SK-N-SH (cell line): ENCODE results near the gene FAM135A. TPM values are rescaled to one million over a fixed set of nuclear protein-coding genes. Genes with fewer than 3 reads are reported as not detected.
A peak's percentile ranks its signal among the peaks of the same experiment; 100 is the strongest.

Source experiments
- CTCF ChIA-PET: fragments of 300-600, 350-600 bp; formaldehyde crosslinking; extraction: SDS; loops from one replicate; lab custom pipeline; 2021; lab: Yijun Ruan, JAX
- POLR2A ChIA-PET: fragments of 350-600 bp; sonication (Branson Sonifier 250); formaldehyde crosslinking; extraction: SDS; loops from one replicate; lab custom pipeline; 2020; ENCODE audit warnings: antibody characterized with exemption, inconsistent platforms; lab: Yijun Ruan, JAX
- DNase-seq: peaks from one replicate; pipeline ENCODE4 v3.0.0; 2012
- H2AFZ ChIP-seq: fragments of 200-600 bp; sonication (generic); 2 replicates; pipeline ENCODE4 v1.8.1; 2016; ENCODE audit warnings: antibody characterized with exemption, mild to moderate bottlenecking, low read depth
- H3F3A ChIP-seq: fragments of 200-600 bp; sonication (generic); replicated peaks from 2 replicates; pipeline ENCODE3; 2016; ENCODE audit warnings: antibody characterized with exemption, mild to moderate bottlenecking; ENCODE audit not compliant: insufficient read depth
- H3K27ac ChIP-seq, 2 experiments: fragments of 200-500 bp in 1 of 2; fragments of 200-600 bp in 1 of 2; sonication (Bioruptor generic) in 1 of 2; sonication (generic), shearing (Covaris generic) in 1 of 2; 2 replicates each; pipeline versions ENCODE4 v1.5.1 to v1.6.1; 2014 to 2016; ENCODE audit warnings: low read depth in 2 of 2, inconsistent platforms in 1 of 2, low read length in 1 of 2, mild to moderate bottlenecking in 1 of 2, mixed read lengths in 1 of 2
- H3K27me3 ChIP-seq: fragments of 200-600 bp; sonication (generic), shearing (Covaris generic); 2 replicates; pipeline ENCODE4 v1.6.1; 2016; ENCODE audit warnings: mixed run types; ENCODE audit not compliant: insufficient read depth
- H3K36me3 ChIP-seq, 2 experiments: fragments of 200-500 bp in 1 of 2; fragments of 200-600 bp in 1 of 2; sonication (Bioruptor generic) in 1 of 2; sonication (generic) in 1 of 2; replicated peaks in 1 of 2; 2 replicates each; pipeline versions ENCODE3 to v1.5.1; 2014 to 2016; ENCODE audit warnings: low read length in 1 of 2, mild to moderate bottlenecking in 1 of 2; ENCODE audit not compliant: insufficient read depth in 2 of 2, control insufficient read depth in 1 of 2
- H3K4me1 ChIP-seq, 2 experiments: fragments of 200-500 bp in 1 of 2; fragments of 200-600 bp in 1 of 2; sonication (Bioruptor generic) in 1 of 2; sonication (generic), shearing (Covaris generic) in 1 of 2; 2 replicates each; pipeline versions ENCODE4 v1.5.1 to v1.6.1; 2014 to 2016; ENCODE audit warnings: low read depth in 1 of 2, low read length in 1 of 2, mixed run types in 1 of 2; ENCODE audit not compliant: insufficient read depth in 2 of 2, control insufficient read depth in 1 of 2
- H3K4me2 ChIP-seq: fragments of 200-600 bp; sonication (generic), shearing (Covaris generic); 2 replicates; pipeline ENCODE4 v1.6.1; 2017; ENCODE audit warnings: mixed run types
- H3K4me3 ChIP-seq, 2 experiments: fragments of 200-500 bp in 1 of 2; fragments of 200-600 bp in 1 of 2; sonication (Bioruptor generic) in 1 of 2; sonication (generic), shearing (Covaris generic) in 1 of 2; 2 replicates each; pipeline versions ENCODE4 v1.5.1 to v1.8.1; 2014 to 2016; ENCODE audit warnings: low read depth in 2 of 2, inconsistent platforms in 1 of 2, low read length in 1 of 2, mild to moderate bottlenecking in 1 of 2, mixed read lengths in 1 of 2, moderate library complexity in 1 of 2
- H3K79me2 ChIP-seq: fragments of 200-600 bp; sonication (generic); 2 replicates; pipeline ENCODE4 v1.8.1; 2017; ENCODE audit warnings: mild to moderate bottlenecking; ENCODE audit not compliant: insufficient read depth
- H3K9ac ChIP-seq: fragments of 200-600 bp; sonication (generic); 2 replicates; pipeline ENCODE4 v1.6.1; 2017; ENCODE audit warnings: mixed run types
- H3K9me2 ChIP-seq: fragments of 200-600 bp; sonication (generic); 2 replicates; pipeline ENCODE4 v1.6.1; 2017; ENCODE audit warnings: mixed run types
- H3K9me3 ChIP-seq: fragments of 200-600 bp; sonication (generic); 2 replicates; pipeline ENCODE4 v1.6.1; 2017; ENCODE audit warnings: mixed run types, mild to moderate bottlenecking, moderate library complexity
- H4K20me1 ChIP-seq: fragments of 200-600 bp; sonication (generic); 2 replicates; pipeline ENCODE4 v1.6.1; 2017; ENCODE audit warnings: mild to moderate bottlenecking, mixed run types; ENCODE audit not compliant: insufficient read depth
- CHD2 ChIP-seq: fragments of 150-350 bp; IDR thresholded peaks from 2 replicates; pipeline ENCODE4 v1.6.1; 2018; ENCODE audit warnings: low read length; ENCODE audit not compliant: partially characterized antibody
- CTCF ChIP-seq: fragments of 200-600 bp; sonication (generic); IDR thresholded peaks from 2 replicates; pipeline ENCODE4 v1.6.1; 2017; ENCODE audit warnings: antibody characterized with exemption, mild to moderate bottlenecking, moderate library complexity
- FOSL2 ChIP-seq: IDR thresholded peaks from 2 replicates; pipeline ENCODE4 v1.4.0; 2012; ENCODE audit warnings: low read depth, mild to moderate bottlenecking, moderate library complexity, borderline replicate concordance
- FOXJ3 ChIP-seq: sonication (generic); formaldehyde crosslinking; IDR thresholded peaks from 2 replicates; pipeline ENCODE4 v1.5.1; 2020; ENCODE audit warnings: mild to moderate bottlenecking, missing genetic modification reagents
- GATA2 ChIP-seq: sonication (generic); formaldehyde crosslinking; IDR thresholded peaks from 2 replicates; pipeline ENCODE4 v1.5.0; 2020; ENCODE audit warnings: mild to moderate bottlenecking, missing genetic modification reagents
- JUND ChIP-seq: IDR thresholded peaks from 2 replicates; pipeline ENCODE4 v1.4.0; 2012
- MAX ChIP-seq: IDR thresholded peaks from 2 replicates; pipeline ENCODE4 v1.4.0; 2012; ENCODE audit warnings: low read depth
- MXI1 ChIP-seq: IDR thresholded peaks from 2 replicates; pipeline ENCODE4 v1.6.1; 2012; ENCODE audit warnings: mild to moderate bottlenecking, low read depth, low read length, improper control_type of control experiment
- NFIC ChIP-seq: IDR thresholded peaks from 2 replicates; pipeline ENCODE4 v1.4.0; 2012; ENCODE audit warnings: borderline replicate concordance
- NRF1 ChIP-seq: IDR thresholded peaks from 2 replicates; pipeline ENCODE4 v1.6.1; 2012; ENCODE audit warnings: low read depth, mild to moderate bottlenecking, low read length
- PBX3 ChIP-seq: IDR thresholded peaks from 2 replicates; pipeline ENCODE4; 2012
- POLR2AphosphoS5 ChIP-seq: IDR thresholded peaks from 2 replicates; pipeline ENCODE4 v1.6.1; 2012; ENCODE audit warnings: low read depth, low read length
- RAD21 ChIP-seq: IDR thresholded peaks from 2 replicates; pipeline ENCODE4 v1.6.1; 2012; ENCODE audit warnings: mild to moderate bottlenecking, low read length
- RCOR1 ChIP-seq: fragments of 150-350 bp; IDR thresholded peaks from 2 replicates; pipeline ENCODE4 v1.6.1; 2017; ENCODE audit warnings: antibody characterized with exemption, low read length
- REST ChIP-seq: IDR thresholded peaks from 2 replicates; pipeline ENCODE4 v1.6.1; 2012; ENCODE audit warnings: mild to moderate bottlenecking, low read depth, low read length, moderate library complexity
- SMC3 ChIP-seq: IDR thresholded peaks from 2 replicates; pipeline ENCODE4 v1.6.1; 2012; ENCODE audit warnings: low read depth, low read length, improper control_type of control experiment
- YY1 ChIP-seq: IDR thresholded peaks from 2 replicates; pipeline ENCODE4 v1.4.0; 2012; ENCODE audit warnings: low read depth, mild to moderate bottlenecking
- WGBS: methylation state at CpG from one replicate; pipeline ENCODE4 v1.1.6; 2017; ENCODE audit warnings: low lambda C conversion rate; 5-methylcytosine and 5-hydroxymethylcytosine counted together
- polyA plus RNA-seq, 3 experiments: library from polyadenylated mRNA; depleted of rRNA; stranded (reverse); fragments of >200 nt; gene quantifications; 2 replicates each; pipeline ENCODE4 v1.2.3, GENCODE V29; 2012
- TF ChIP-seq, protein P1 (sequence below): fragments of 150-350 bp; IDR thresholded peaks from 2 replicates; pipeline ENCODE4 v1.6.1; 2016; ENCODE audit warnings: mild to moderate bottlenecking, low read depth, low read length

The FAM135A gene
- polyA plus RNA-seq, 1 of the 3 experiments (the other 2 are of a cell fraction) = 2.6 TPM

DNA sequence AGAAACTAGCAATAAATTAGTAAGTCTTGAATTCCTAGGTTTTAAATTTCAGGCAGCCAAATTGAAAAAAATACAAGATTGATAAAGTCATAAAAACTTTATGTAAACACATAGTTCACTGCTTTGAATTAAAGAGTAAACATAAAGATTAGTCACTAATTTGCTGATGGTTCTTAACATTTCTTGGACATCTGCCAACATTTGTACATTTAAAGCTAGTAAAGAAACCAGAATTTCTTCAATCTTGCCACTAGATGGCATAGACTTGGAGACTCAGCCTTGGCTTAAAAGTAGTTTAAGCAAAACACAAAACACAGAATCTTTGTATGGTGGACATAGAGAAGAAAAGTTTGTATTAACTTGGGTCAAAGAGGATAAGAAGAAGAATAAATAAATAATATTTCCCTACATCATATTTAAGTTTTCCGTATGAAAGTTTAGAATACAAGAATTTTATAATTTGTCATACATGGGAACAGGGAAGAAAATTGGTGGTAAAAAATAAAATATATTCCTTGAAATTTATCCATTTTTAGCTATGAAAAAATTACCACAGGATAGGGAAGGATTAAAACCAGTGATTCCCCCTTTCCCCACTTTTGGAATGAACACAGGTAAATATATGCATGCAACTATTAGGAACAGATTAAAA lies 41.7 kb upstream of the FAM135A start:
- WGBS = 7% methylated on average over 1 of the region's 1 CpG
- DNase-seq = peak; percentile 31
- H3K9ac ChIP-seq = no peak overlapping the region
- no peaks in the 10 kb centered on the region for H4K20me1 ChIP-seq
- no peak overlapping the region for H3K27ac ChIP-seq
- no peak overlapping the region for H2AFZ ChIP-seq
- no peaks in the 10 kb centered on the region for H3K79me2 ChIP-seq
- no peak overlapping the region for H3K4me2 ChIP-seq
- H3K4me3 ChIP-seq = no peak overlapping the region
- no peaks in the 10 kb centered on the region for H3K9me2 ChIP-seq
- POLR2A ChIA-PET = no interaction called here
- H3K9me3 ChIP-seq = no peaks in the 10 kb centered on the region
- CTCF ChIA-PET = interaction anchor here (0.6 to 10.5 kb wide), 41 partner anchors 9 to 745 kb away, joined by 3 to 321 read pairs (median 4); partner anchors contain the start of genes B3GAT2, COL9A1 and FAM135A
- no peaks in the 10 kb centered on the region; a peak in 2 of 4 replicates for H3K4me1 ChIP-seq
- H3K36me3 ChIP-seq = no peaks in the 10 kb centered on the region
- peaks cover 1% of the 10 kb centered on the region for H3F3A ChIP-seq
- H3K27me3 ChIP-seq = no peaks in the 10 kb centered on the region
- TF ChIP-seq NFIC (peak; percentile 84), NRF1 (no peak), CTCF (peak; percentile 78), MAX (no peak), YY1 (no peak), CHD2 (peak; percentile 16), RCOR1 (no peak), SMC3 (peak; percentile 52), RAD21 (peak; percentile 68)
- TF ChIP-seq, protein P1, sequence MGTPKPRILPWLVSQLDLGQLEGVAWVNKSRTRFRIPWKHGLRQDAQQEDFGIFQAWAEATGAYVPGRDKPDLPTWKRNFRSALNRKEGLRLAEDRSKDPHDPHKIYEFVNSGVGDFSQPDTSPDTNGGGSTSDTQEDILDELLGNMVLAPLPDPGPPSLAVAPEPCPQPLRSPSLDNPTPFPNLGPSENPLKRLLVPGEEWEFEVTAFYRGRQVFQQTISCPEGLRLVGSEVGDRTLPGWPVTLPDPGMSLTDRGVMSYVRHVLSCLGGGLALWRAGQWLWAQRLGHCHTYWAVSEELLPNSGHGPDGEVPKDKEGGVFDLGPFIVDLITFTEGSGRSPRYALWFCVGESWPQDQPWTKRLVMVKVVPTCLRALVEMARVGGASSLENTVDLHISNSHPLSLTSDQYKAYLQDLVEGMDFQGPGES = no peak

GRCh38 chr6:70375166-70375565 lies 38.1 kb upstream of the FAM135A start:
- no peak for DNase-seq
- H3K27me3 ChIP-seq = no peaks in the 10 kb centered on the region; the same call in 1 of the 2 replicates
- peaks cover 7% of the 10 kb centered on the region for H3F3A ChIP-seq
- no peaks in the 10 kb centered on the region; a peak in 1 of 4 replicates for H3K4me1 ChIP-seq
- H3K79me2 ChIP-seq = no peaks in the 10 kb centered on the region
- no peak for TF ChIP-seq MXI1
- TF ChIP-seq REST = no peak
- TF ChIP-seq JUND = peak; percentile 39
- TF ChIP-seq FOSL2 = peak; percentile 45; the same call in 1 of the 2 replicates
- TF ChIP-seq GATA2 (CRISPR knock-in tag) = no peak
- TF ChIP-seq POLR2AphosphoS5 = no peak
- TF ChIP-seq PBX3 = no peak
- no peak for TF ChIP-seq FOXJ3 (CRISPR knock-in tag)
- TF ChIP-seq NRF1 = no peak
- TF ChIP-seq, all 33 proteins: peak for 2
- H3K9me3 ChIP-seq = no peaks in the 10 kb centered on the region
- H3K9me2 ChIP-seq = no peaks in the 10 kb centered on the region
- H3K9ac ChIP-seq = no peak overlapping the region
- POLR2A ChIA-PET = no interaction called here
- H3K27ac ChIP-seq = no peak overlapping the region
- WGBS = 62% methylated on average over 3 of the region's 3 CpGs
- H3K36me3 ChIP-seq = no peaks in the 10 kb centered on the region
- no peak overlapping the region for H2AFZ ChIP-seq
- no peak overlapping the region for H3K4me3 ChIP-seq
- H3K4me2 ChIP-seq = peak overlapping the region; percentile 47; the same call in 1 of the 2 replicates
- CTCF ChIA-PET = interaction anchor here (0.7 to 3.2 kb wide), 6 partner anchors 8 to 332 kb away, joined by 3 to 11 read pairs (median 3); no protein-coding TSS in a partner anchor
- no peaks in the 10 kb centered on the region for H4K20me1 ChIP-seq
